Measurements from ENCODE around the gene HK1.
"Not testable (repeated sequence)": the region's sequence is repeated elsewhere in the genome, so short reads cannot be mapped to it uniquely, and the experiment has no call there.

HK1 gene

GRCh38 chr10:69318867-69319727 is 40.8 kb downstream of the HK1 start:
- Mint-ChIP-seq H3K4me1 (ENCODE audit: low read depth in 2 of 2) (peaks cover 30 to 42% of the 10 kb centered on the region in 2 donors), H3K36me3 (ENCODE audit: insufficient read depth) (peaks cover 9% of the 10 kb centered on the region)

DNA sequence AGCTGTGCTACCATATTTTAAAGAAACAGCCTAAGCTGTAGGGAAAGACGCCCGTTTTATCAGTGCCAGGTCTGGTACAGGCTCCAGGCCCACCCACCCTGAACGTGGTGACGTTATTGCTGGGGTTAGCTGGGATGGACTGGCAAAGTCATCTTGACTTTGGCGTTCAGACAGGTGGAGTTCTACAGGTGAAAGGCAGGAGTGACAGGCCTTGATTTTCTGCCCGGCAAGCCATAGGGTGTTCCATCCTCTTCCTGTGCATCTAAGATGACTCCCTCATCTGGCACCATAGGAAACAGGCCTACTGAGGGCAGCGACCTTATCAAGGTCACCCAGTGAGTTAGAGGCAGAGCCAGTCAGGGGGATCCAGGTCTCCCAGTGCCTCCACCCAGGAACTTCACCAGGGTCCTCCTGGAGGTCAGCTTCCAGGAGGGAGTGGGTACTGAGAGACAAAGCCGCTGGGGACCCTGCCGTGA is 41.6 kb downstream of the HK1 start:
- H3K4me1 Mint-ChIP-seq (ENCODE audit: low read depth in 2 of 2): peaks cover 30 to 43% of the 10 kb centered on the region in 2 donors
- H3K4me3 Mint-ChIP-seq: peak overlapping the region; percentile 98 to 99
- H3K36me3 Mint-ChIP-seq (ENCODE audit: insufficient read depth): peaks cover 13% of the 10 kb centered on the region
- no peaks in the 10 kb centered on the region for H3K9me3 Mint-ChIP-seq
- peak overlapping the region; percentile 89 to 95 for H3K27ac Mint-ChIP-seq
- ATAC-seq (replicated peaks): no peak
- H3K27me3 Mint-ChIP-seq: no peaks in the 10 kb centered on the region
- no peak for DNase-seq

More at GRCh38 chr10:69318867-69319727, 40.8 kb downstream of the HK1 start:
- Mint-ChIP-seq H3K27me3 (no peaks in the 10 kb centered on the region), H3K4me3 (peak overlapping the region; percentile 98 to 99), H3K9me3 (no peaks in the 10 kb centered on the region), H3K27ac (peak overlapping the region; percentile 89 to 95)
- ATAC-seq (replicated peaks) (peak; percentile 35), DNase-seq (peak; percentile 54 to 57 (median 54))

GRCh38 chr10:69320521-69320920 is 42.2 kb downstream of the HK1 start:
- Mint-ChIP-seq H3K27ac (peak overlapping the region; percentile 89 to 95), H3K36me3 (ENCODE audit: insufficient read depth) (peaks cover 14% of the 10 kb centered on the region), H3K9me3 (no peaks in the 10 kb centered on the region), H3K4me1 (ENCODE audit: low read depth in 2 of 2) (peaks cover 30 to 43% of the 10 kb centered on the region in 2 donors), H3K27me3 (no peaks in the 10 kb centered on the region), H3K4me3 (peak overlapping the region; percentile 98 to 99)
- no peak for ATAC-seq (replicated peaks)
- no peak for DNase-seq

GRCh38 chr10:69321039-69321715 is 42.9 kb downstream of the HK1 start:
- Mint-ChIP-seq H3K36me3 (ENCODE audit: insufficient read depth) (peaks cover 15% of the 10 kb centered on the region), H3K27me3 (no peaks in the 10 kb centered on the region), H3K4me3 (peak overlapping the region; percentile 98 to 99), H3K4me1 (ENCODE audit: low read depth in 2 of 2) (peaks cover 31 to 45% of the 10 kb centered on the region in 2 donors), H3K27ac (peak overlapping the region in 1 of 2 donors; percentile 95), H3K9me3 (no peaks in the 10 kb centered on the region)
- DNase-seq (no peak), ATAC-seq (replicated peaks) (no peak)

DNA sequence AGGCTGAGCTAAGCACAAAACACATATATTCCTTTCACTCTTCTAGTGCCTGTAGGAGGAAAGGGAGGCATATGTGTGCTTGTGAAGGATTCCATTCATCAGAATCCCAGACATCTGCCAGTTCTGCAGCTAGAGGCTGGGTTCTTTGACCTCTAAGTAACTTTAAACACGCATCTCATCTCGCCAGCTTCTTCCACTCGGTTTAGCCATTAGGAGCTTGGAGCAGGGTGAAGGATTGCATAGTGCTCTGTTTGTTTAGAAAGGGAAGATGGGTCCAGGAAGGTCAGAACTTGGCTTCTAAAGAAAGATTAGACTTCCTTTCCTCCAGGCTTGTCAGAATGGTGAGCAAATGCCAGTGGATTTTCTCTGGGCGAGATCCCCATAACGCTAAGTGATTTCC is 43.6 kb downstream of the HK1 start:
- DNase-seq: no peak
- peaks cover 32 to 46% of the 10 kb centered on the region in 2 donors for H3K4me1 Mint-ChIP-seq (ENCODE audit: low read depth in 2 of 2)
- peak overlapping the region in 1 of 2 donors; percentile 99 for H3K4me3 Mint-ChIP-seq
- peaks cover 17% of the 10 kb centered on the region for H3K36me3 Mint-ChIP-seq (ENCODE audit: insufficient read depth)
- ATAC-seq (replicated peaks): no peak
- H3K27me3 Mint-ChIP-seq: no peaks in the 10 kb centered on the region
- no peaks in the 10 kb centered on the region for H3K9me3 Mint-ChIP-seq
- H3K27ac Mint-ChIP-seq: peak overlapping the region in 1 of 2 donors; percentile 95

GRCh38 chr10:69322346-69322745 is 44.0 kb downstream of the HK1 start:
- ATAC-seq (replicated peaks); H3K27ac Mint-ChIP-seq: not testable (repeated sequence)

GRCh38 chr10:69323622-69324021 is 45.3 kb downstream of the HK1 start:
- Mint-ChIP-seq H3K27me3 (no peaks in the 10 kb centered on the region), H3K27ac (peak overlapping the region; percentile 25 to 73), H3K4me3 (no peak overlapping the region), H3K36me3 (ENCODE audit: insufficient read depth) (peaks cover 17% of the 10 kb centered on the region), H3K9me3 (no peaks in the 10 kb centered on the region), H3K4me1 (ENCODE audit: low read depth in 2 of 2) (peaks cover 39 to 56% of the 10 kb centered on the region in 2 donors)
- no peak for ATAC-seq (replicated peaks)
- no peak for DNase-seq

More at GRCh38 chr10:69322346-69322745, 44.0 kb downstream of the HK1 start:
- peaks cover 33 to 47% of the 10 kb centered on the region in 2 donors for H3K4me1 Mint-ChIP-seq (ENCODE audit: low read depth in 2 of 2)
- not testable (repeated sequence) for H3K27me3 Mint-ChIP-seq, H3K9me3 Mint-ChIP-seq, H3K4me3 Mint-ChIP-seq, DNase-seq
- H3K36me3 Mint-ChIP-seq (ENCODE audit: insufficient read depth): peaks cover 17% of the 10 kb centered on the region

- no peak for ATAC-seq (replicated peaks)
- H3K4me3 Mint-ChIP-seq: no peak overlapping the region
- peaks cover 11% of the 10 kb centered on the region for H3K36me3 Mint-ChIP-seq (ENCODE audit: insufficient read depth)
- H3K4me1 Mint-ChIP-seq (ENCODE audit: low read depth in 2 of 2): peaks cover 41 to 59% of the 10 kb centered on the region in 2 donors
- no peak for DNase-seq
- peak overlapping the region; percentile 25 to 73 for H3K27ac Mint-ChIP-seq
- H3K27me3 Mint-ChIP-seq: no peaks in the 10 kb centered on the region
- no peaks in the 10 kb centered on the region for H3K9me3 Mint-ChIP-seq
Observed at GRCh38 chr10:69324583-69324982, 46.3 kb downstream of the HK1 start.

DNA sequence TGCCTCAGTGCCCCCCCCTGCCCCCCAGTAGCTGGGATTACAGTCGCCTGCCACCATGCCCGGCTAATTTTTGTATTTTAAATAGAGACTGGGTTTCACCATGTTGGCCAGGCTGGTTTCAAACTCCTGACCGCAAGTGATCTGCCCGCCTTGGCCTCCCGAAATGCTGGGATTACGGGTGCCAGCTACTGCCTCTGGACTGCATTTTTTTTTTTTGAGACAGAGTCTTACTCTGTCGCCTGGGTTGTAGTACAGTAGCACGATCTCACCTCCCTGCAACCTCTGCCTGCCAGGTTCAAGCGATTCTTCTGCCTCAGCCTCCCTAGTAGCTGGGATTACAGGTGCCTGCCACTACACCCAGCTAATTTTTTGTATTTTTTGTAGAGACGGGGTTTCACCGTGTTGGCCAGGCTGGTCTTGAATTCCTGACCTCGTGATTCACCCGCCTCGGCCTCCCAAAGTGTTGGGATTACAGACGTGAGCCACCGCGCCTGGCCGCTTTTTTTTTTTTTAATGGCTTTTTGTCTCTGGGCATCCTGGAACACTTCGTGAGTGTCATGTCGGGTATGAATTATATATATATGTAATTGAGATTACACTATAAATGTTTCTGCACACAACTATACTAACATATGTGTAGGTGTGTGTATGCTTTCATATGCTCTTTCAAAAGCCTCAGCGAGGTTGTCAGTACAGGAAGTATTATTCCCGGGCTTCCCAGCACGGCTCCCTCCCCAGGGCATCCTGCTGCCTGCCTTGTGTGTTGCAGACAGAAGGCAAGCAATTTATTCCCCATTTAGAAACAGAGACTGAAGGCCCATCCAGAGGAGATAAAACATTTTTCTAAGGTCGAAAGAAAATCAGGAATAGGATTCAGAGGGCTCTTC is 47.6 kb downstream of the HK1 start:
- H3K27me3 Mint-ChIP-seq; ATAC-seq (replicated peaks); H3K9me3 Mint-ChIP-seq; DNase-seq; H3K4me3 Mint-ChIP-seq: not testable (repeated sequence)
- Mint-ChIP-seq H3K4me1 (ENCODE audit: low read depth in 2 of 2) (peaks cover 38 to 56% of the 10 kb centered on the region in 2 donors), H3K27ac (peak overlapping the region; percentile 49 to 73), H3K36me3 (ENCODE audit: insufficient read depth) (peaks cover 21% of the 10 kb centered on the region)

- no peaks in the 10 kb centered on the region for H3K9me3 Mint-ChIP-seq
- H3K4me1 Mint-ChIP-seq (ENCODE audit: low read depth in 2 of 2): peaks cover 32 to 48% of the 10 kb centered on the region in 2 donors
- no peak for DNase-seq
- no peaks in the 10 kb centered on the region for H3K27me3 Mint-ChIP-seq
- no peak for ATAC-seq (replicated peaks)
- H3K27ac Mint-ChIP-seq: peak overlapping the region; percentile 65 to 89
- peaks cover 21% of the 10 kb centered on the region for H3K36me3 Mint-ChIP-seq (ENCODE audit: insufficient read depth)
- no peak overlapping the region for H3K4me3 Mint-ChIP-seq
Observed at GRCh38 chr10:69326692-69327091, 48.4 kb downstream of the HK1 start.

DNA sequence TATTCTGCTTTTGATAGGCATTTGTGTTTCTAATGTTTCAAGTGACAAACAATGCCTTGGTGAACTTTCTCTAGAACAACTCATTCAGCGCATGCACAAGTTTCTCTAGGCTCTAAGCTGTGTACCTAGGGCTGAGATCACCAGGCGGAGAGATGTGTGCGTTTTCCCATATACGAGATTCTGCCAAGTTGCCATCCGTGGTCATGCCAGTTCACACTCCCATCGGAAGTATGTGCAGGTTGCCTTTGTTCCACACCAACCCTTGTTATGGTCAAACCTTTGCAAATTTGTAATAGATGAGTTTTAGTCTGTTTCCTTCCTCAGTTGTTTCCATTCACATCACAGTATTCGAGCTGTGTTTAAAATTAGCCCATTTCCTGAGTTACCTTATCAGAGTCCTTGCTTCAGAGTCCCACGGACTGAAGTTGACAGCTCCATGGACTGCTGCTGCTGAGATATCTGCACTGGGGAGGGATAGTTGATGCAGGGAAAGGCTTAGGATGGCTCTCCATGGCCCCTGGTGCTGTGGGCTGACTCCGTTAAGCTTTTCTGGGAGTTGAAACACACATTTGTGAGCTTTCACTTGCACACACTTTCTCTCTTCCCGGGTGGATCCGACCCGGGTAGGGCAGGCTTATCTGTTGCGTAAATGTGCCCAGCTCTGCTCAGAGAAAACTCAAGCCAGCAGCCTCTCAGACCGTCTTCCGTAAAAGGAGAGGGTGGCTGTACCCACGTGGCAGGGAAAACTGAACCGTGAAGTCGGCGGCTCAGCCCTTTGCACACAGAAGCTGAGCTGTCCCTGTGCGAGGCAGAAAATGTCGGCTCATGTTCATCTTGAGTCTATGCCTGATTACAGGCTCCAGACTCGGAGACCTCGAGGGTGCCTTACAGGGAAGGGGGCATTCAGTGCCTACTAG is 49.4 kb downstream of the HK1 start:
- H3K9me3 Mint-ChIP-seq: no peaks in the 10 kb centered on the region
- H3K27me3 Mint-ChIP-seq: no peaks in the 10 kb centered on the region
- ATAC-seq (replicated peaks) (peak; percentile 88), DNase-seq (no peak)
- peaks cover 36 to 49% of the 10 kb centered on the region in 2 donors for H3K4me1 Mint-ChIP-seq (ENCODE audit: low read depth in 2 of 2)
- H3K36me3 Mint-ChIP-seq (ENCODE audit: insufficient read depth): peaks cover 25% of the 10 kb centered on the region
- H3K4me3 Mint-ChIP-seq: peak overlapping the region; percentile 22 to 62
- H3K27ac Mint-ChIP-seq: peak overlapping the region; percentile 65 to 89

DNA sequence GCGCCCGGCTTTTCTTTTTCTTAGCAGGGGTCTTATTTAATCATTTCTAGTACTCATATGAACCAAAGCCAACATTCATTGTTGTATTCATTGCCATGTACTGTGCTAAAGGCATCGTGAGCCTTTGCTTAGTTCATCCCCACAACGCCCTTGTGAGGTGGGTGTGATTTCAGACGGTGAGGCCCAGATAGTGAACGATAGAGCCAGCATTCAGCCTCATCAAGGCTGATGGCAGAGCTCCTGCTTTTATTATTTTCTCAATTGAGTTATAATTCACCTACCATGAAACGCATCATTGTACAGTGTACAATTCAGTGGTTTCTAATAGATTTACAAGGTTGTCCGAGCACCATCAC is 50.1 kb downstream of the HK1 start:
- Mint-ChIP-seq H3K27ac (peak overlapping the region in 1 of 2 donors; percentile 89), H3K4me1 (ENCODE audit: low read depth in 2 of 2) (peaks cover 38 to 52% of the 10 kb centered on the region in 2 donors), H3K27me3 (no peaks in the 10 kb centered on the region), H3K9me3 (no peaks in the 10 kb centered on the region), H3K4me3 (peak overlapping the region; percentile 22 to 62), H3K36me3 (ENCODE audit: insufficient read depth) (peaks cover 29% of the 10 kb centered on the region)
- DNase-seq (no peak), ATAC-seq (replicated peaks) (peak; percentile 39)

Data from effector memory CD8-positive, alpha-beta T cell (primary cell).